SH-SY5Y (cell line): ENCODE measurements around the gene MYD88.

ENCODE experiments used
- GATA2 ChIP-seq: IDR thresholded peaks from 2 replicates; pipeline ENCODE4 v1.6.1; 2011; ENCODE audit warnings: mild to moderate bottlenecking, low read depth, low read length
- GATA3 ChIP-seq: IDR thresholded peaks from 2 replicates; pipeline ENCODE4 v1.6.1; 2011; ENCODE audit warnings: low read depth, mild to moderate bottlenecking, low read length, moderate library complexity

Gene MYD88

DNA sequence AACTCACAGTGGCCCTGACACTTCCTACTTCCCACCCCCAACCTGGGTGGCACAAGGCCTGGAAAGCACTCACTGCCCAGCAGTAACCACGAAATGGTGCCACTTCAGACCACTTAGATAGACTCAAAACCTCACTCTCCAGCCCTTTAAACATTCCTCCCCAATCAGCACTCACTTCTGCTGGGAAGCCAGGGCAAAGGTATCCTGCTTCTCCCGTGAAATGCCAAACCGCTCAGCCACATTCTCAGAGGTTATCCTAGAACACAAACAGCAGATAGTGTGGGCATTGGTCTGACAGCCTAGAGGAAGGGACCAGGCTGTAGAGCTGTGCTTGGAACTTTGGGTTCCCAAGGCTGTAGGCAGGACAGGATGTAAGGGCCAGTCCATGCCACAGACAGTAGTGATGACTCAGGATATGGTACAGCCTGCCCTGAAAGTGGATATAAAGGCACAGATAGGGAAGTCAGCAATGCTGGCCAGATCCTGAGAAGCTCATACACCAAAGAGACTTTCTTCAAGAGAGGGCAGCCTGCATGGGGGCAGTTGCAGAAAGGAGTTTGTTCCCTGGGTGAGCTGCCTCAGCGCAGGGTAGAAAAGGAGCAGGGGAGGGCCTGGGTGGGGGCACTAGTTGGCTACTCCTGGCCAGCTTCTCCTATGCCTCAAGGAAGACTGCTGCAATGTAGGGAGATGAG is 10.7 kb upstream of the MYD88 start:
- no peak for TF ChIP-seq GATA3

- no peak for TF ChIP-seq GATA2
- TF ChIP-seq GATA3, result no peak
Measured at GRCh38 chr3:38128303-38128655, 10.2 kb upstream of the MYD88 start.

DNA sequence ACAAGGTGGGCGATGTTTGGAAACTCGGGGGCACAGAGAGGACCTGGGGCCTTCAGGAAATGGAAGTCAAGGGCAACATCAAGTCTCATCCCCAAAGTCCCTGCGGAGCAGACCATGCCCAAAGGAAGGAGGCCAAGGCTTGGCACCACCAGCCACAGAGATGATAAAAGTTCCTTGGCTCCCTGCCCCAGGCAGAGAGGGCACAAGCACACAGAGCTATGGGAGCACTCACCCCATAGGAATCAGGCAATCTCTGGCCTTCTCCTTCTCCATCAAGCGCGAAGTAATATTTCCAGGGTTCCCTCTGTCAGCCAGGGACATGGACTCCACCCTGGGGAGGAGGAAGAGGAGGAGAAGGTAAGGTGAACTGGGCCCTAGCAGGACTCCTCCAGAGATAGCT is 9.4 kb upstream of the MYD88 start:
- no peak for TF ChIP-seq GATA2
- no peak for TF ChIP-seq GATA3

DNA sequence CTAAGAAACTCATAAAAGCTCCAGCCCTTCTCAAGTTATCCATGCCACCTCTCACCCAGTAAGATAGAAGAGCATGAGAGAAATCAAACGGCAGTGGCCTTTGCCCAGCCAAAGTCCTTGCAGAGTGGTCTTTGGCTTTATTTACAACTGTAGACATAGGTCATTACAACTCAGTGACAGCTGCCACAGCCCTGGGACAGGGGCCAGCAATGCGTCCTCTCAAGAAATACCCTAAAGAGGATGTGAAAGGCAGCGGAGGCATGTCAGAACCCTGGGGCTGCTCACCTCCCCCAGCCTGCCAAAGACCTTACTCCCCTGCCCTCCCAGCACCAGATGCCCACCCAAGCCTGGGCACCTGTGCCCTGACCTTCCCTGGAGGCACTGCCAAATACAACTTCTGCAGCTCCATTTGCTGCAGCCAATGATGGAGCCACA is 7.8 kb upstream of the MYD88 start:
- no peak for TF ChIP-seq GATA3
- TF ChIP-seq GATA2, result no peak

GRCh38 chr3:38131621-38132369 is 6.7 kb upstream of the MYD88 start:
- TF ChIP-seq GATA3 (no peak), GATA2 (no peak)

DNA sequence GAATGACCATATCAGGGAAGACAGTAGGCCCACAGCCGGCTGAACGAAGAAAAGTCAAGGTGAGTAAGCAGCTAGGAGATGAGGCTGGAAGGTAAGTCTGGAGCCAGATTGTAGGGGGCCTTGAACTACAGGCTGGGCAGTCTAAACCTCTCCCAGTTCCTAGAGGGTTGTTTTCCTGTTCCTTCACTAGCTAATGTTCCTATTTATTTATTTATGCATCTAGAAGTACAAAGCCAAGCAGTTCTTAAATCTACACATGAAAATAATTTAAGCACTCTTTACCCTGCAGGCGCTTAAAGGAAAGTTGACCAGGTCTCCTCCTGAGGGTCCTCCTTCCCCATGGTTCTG is 5.3 kb upstream of the MYD88 start:
- TF ChIP-seq GATA2 (no peak), GATA3 (no peak)

DNA sequence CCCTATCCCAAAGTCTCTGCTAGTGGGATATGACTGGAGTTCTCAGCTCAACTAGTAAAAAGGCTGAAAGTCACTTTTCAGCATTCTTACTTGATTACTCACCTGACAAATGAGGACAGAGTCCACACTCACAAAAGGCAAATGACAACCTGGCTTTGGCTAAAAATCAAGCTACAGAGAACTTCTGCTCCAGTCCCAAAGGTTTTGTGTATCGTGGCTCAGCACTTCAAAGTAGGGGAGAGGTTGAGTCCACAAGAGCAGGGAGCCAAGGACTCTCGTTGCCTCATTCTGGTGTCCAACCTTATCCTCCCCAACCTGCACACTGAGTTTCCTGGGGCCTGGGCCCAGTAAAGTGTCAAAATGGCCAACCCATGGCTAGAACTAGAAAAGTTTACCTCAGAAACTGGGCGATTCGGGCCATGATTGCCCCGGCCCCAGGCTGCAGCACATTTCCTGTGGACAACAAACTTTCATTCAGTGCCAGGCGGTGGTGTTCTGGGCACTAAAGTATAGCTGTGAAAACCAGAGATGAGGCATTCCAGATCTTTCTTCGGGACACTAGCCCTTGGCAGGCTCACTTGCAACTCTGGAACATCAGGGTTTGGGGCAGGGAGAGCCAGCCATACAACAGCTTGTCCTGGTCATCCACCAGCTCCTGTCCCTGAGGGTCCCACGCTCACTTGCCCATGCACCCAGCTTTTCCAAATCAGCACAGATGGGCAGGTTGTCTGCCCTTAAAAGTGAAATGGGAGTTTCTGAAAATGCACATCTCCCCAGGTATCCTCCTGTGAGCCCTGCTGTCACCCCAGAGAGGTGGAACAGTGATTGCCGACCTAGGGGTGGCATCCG is 4.7 kb upstream of the MYD88 start:
- TF ChIP-seq GATA2 (no peak), GATA3 (no peak)

DNA sequence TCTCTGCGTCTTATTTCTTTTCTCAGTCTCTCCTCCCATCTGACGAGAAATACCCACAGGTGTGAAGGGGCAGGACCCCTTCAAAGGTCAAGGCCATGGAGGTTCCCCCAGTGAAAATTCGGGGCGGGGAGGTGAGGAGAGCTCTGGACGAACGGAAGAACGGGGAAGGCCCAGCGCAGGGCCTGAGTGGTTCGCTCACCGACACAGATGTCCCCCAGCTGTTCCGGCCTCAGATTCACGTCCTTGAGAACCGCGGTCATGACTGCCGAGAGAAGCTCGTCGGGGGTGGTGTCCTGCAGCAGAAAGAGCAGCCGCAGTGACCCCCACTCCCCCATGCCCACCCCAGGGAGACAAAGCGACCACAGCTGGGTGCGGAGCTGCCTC is 2.1 kb upstream of the MYD88 start:
- TF ChIP-seq GATA2, result no peak
- no peak for TF ChIP-seq GATA3

DNA sequence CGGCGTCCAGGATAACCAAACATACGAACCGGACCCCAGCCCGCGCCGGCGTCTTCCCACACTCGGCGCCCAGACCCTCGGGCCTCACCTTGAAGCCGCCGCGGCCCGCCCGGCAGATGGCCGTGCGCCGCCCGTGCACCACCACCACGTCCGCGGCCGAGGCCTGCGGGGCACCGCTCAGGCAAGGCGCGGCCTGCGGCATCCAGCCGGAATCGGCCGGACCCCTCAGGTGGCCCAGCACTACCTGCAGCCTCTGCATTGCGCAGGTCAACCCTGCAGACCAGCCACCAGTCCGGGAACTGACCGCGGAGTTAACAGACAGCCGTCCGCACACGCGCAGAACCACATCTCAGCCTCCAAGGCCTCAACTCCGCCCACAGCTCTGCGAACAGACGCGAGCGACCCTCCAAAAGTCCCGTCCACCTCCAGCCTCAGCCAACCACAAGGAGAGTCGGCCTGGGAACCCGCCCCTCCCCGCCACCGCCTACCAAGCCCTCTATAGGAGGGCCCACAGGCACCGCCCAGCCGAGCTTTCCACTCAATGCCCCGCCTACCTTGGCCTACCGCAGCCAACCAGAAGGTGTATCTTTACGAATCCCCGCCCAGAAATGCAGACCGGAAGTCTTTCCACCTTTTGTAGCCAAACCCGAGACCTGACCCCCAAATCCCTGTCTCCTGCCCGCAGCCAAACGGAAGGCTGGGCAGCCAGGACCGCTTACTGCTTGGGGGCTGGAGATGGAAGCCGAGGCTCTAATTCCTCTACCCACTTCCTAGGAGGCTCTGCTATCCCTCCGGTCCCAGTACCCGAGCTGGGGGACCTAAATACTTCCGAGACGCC is 1.5 kb upstream of the MYD88 start, which contains the start of gene ACAA1:
TSS of gene ACAA1 (minus strand) at position 351 of the 838 bp plus-strand sequence. CDS start at position 259, 92 bp downstream.
- no peak for TF ChIP-seq GATA3
- TF ChIP-seq GATA2, result no peak

DNA sequence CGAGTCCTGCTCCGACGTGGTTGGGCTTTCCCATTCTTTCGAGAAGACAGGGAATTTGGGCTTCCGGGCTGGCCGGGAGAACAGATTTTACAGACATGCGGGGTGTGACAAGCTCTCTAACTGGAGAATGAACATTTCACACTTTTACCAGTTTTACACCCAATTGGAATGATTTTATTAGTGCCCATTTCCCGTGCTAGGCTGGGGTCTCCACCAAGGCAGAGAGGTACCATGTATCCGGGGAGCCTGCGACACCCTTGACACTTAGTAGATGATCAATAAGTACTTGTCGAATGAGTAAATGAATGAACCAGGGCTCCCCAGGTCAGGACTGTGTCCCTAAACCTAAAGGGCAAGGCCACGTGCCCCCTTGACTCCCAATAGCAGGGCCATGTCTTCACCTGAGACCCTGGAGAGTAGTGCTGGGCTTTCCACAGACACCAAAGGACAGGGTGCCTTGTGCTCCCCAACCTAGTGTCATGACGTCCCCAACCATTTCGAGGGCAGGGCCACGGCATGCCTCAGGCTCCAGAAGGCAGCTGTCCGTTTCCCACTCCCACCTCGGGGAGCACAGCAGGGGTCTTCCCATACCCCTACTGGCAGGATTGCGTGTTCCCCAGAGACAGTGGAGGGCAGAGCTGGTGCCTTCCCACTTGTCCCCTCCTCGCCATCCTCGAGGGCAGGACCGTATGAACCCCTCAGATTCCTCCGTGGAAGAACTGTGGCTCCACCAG is 679 bp upstream of the MYD88 start:
- TF ChIP-seq GATA2 (no peak), GATA3 (no peak)

DNA sequence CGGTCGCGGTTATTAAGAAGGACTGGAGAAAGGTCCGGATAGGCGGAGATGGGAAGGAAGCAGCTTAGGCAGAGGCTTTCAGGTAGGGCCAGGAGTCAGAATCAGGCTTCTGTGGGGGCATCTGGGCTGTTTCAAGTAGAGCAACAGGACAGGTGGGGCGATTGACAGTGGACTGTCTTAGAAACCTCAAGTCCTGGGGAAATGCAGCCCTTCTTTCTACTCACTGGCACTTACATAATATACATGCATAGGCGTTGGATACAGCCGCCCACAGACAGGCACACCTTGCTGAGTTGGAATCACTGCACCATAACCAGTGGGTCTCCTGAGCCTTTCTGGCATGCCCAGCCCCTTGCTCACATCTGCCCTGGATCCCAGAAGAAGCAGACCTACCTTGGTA is 730 bp downstream of the MYD88 start:
- no peak for TF ChIP-seq GATA2
- TF ChIP-seq GATA3, result no peak

DNA sequence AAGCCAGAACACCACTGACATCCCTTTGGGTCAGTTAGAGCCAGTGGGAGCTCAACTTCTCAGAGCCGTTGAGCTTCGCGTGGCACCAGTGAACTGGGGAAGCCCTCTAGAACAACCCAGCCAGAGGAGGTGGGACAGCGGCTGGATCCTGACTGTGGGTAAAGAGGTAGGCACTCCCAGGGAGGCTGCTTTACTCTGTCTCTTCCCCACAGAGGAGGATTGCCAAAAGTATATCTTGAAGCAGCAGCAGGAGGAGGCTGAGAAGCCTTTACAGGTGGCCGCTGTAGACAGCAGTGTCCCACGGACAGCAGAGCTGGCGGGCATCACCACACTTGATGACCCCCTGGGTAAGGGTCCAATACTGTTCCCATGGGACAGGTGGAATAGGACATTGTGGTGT is 1.2 kb downstream of the MYD88 start:
- TF ChIP-seq GATA2 (no peak), GATA3 (no peak)
